ENCODE measurements around the gene URGCP. TPM values are rescaled to one million over a fixed set of nuclear protein-coding genes. Genes with fewer than 3 reads are reported as not detected.

URGCP gene
- total and polyA plus RNA-seq, 4 donors = 26.4 to 44.3 (median 35.1) TPM

DNA sequence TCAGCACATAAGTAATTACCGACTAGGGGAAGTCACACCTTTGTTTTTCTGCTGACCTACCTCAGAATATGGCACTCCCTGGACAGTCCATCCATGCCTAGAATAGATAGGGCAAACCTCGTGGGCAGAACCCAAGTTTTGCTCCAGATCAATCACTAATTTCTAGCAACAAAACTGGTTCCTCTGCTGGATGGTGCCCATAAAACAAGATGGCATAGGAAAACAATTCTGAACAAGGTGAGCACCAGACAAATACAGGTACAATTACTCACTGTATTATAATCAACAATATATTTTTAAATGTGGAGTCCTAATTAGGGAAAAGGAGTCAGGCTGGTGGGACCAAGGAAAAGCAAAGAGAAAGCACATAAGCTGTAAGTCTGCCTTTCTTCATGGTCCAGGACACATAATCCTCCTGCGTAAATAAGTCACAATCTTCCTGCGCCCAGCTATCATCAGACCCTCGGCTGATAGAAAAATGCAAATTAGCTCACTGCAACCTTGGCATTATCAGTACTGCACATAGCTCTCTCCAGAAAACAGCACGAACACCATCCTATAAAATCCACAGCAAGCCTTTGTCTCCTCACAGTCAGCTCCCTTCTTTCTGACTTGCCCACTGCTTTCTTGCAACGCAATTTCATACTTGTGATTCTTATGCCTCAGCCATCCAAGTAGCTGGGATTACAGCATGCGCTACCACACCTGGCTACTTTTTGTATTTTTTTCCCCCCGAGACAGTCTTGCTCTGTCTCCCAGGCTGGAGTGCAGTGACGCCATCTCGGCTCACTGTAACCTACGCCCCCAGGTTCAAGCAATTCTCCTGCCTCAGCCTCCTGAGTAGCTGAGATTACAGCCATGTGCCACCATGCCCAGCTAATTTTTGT lies 15.1 kb downstream of the URGCP start:
- no peaks in the 10 kb centered on the region for H3K27me3 ChIP-seq (ENCODE audit: control insufficient read depth, insufficient read depth, low read length)
- peak in 1 of 6 donors; percentile 61 for DNase-seq (ENCODE audit: low read depth in 4 of 6, low spot score in 6 of 6)
- peaks cover 4% of the 10 kb centered on the region for H3K4me1 ChIP-seq (ENCODE audit: control insufficient read depth, insufficient read depth, low read length)
- no peak overlapping the region for H3K27ac ChIP-seq (ENCODE audit: low read depth, low read length)
- no peaks in the 10 kb centered on the region for H3K9me3 ChIP-seq (ENCODE audit: control insufficient read depth, insufficient read depth, low read length)
- whole genome bisulfite sequencing (ENCODE audit: insufficient coverage) = 82% methylated on average over 11 of the region's 12 CpGs
- H3K4me3 ChIP-seq (ENCODE audit: low read depth, low read length) = no peak overlapping the region
- peaks cover 2% of the 10 kb centered on the region for H3K36me3 ChIP-seq (ENCODE audit: control insufficient read depth, insufficient read depth, low read length)

DNA sequence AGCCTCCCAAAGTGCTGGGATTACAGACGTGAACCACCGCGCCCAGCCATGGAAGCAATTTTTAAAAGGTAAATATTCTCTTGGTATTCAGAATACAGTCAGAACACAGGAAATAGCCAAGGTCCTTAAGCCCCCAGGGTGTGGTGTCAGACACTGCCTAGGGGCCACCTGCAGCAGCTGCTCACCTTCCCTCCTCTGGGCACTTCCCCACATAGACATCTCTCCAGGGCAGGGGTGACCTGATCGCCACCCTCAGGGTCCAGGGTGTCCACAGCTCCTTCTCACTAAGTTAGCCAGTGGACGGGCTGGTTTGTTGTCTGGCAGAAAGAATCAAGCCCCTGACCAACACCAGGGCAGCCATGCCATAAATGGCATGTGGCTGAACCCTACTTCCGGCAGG lies 15.9 kb downstream of the URGCP start:
- Histone ChIP-seq H3K9me3 (ENCODE audit: control insufficient read depth, insufficient read depth, low read length) (no peaks in the 10 kb centered on the region), H3K27ac (ENCODE audit: low read depth, low read length) (no peak overlapping the region), H3K36me3 (ENCODE audit: control insufficient read depth, insufficient read depth, low read length) (peaks cover 2% of the 10 kb centered on the region), H3K4me1 (ENCODE audit: control insufficient read depth, insufficient read depth, low read length) (peaks cover 4% of the 10 kb centered on the region), H3K4me3 (ENCODE audit: low read depth, low read length) (no peak overlapping the region), H3K27me3 (ENCODE audit: control insufficient read depth, insufficient read depth, low read length) (no peaks in the 10 kb centered on the region)
- DNase-seq (ENCODE audit: low read depth in 4 of 6, low spot score in 6 of 6) = no peak
- WGBS (ENCODE audit: insufficient coverage) = 95% methylated on average over 6 of the region's 6 CpGs

DNA sequence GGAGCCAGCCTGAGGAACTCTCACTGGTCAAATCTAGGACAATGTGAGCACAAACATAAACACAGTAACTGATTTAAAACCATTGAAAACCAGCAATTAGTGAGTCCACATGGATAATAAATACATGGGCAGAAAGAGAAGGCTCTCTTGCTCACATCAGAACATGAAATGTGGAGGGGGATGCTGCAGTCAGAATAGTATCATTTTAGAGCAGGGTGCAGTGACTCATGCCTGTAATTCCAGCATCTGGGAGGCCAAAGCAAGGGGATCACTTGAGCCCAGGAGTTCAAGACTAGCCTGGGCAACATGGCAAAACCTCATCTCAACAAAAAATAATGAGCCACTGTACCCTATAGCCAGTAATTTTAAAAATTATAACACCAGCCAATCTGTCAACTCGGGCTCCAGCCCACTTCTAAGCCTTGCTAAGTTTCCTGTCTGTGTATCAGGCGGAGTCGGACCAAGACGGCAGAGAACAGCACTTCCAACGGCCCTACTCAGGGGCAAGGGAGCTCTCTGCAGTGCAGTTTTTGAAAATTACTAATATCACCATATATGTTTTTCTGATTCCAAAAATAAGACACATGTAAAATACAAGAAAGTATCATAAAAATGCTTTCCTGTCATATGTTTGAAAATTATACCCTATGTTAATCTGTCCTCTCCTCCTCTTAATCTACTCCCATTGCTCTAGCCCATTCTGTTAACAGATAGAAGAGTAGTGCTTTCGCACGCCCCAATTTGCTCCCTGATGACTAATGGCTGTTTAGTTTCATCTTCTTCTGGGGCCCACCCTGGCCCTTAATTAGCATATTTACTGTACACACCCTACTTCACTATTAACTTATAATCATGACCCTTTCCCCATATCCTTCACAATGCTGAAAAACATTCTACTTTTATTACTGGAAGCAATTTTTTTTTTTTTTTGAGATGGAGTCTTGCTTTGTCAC lies 17.1 kb downstream of the URGCP start:
- WGBS (ENCODE audit: insufficient coverage) = 90% methylated on average over 2 of the region's 7 CpGs
- H3K27me3 ChIP-seq (ENCODE audit: control insufficient read depth, insufficient read depth, low read length) = no peaks in the 10 kb centered on the region
- H3K4me1 ChIP-seq (ENCODE audit: control insufficient read depth, insufficient read depth, low read length) = peaks cover 4% of the 10 kb centered on the region
- no peak overlapping the region for H3K4me3 ChIP-seq (ENCODE audit: low read depth, low read length)
- H3K36me3 ChIP-seq (ENCODE audit: control insufficient read depth, insufficient read depth, low read length) = peaks cover 7% of the 10 kb centered on the region
- H3K9me3 ChIP-seq (ENCODE audit: control insufficient read depth, insufficient read depth, low read length) = no peaks in the 10 kb centered on the region
- DNase-seq (ENCODE audit: low read depth in 4 of 6, low spot score in 6 of 6) = no peak
- no peak overlapping the region for H3K27ac ChIP-seq (ENCODE audit: low read depth, low read length)

DNA sequence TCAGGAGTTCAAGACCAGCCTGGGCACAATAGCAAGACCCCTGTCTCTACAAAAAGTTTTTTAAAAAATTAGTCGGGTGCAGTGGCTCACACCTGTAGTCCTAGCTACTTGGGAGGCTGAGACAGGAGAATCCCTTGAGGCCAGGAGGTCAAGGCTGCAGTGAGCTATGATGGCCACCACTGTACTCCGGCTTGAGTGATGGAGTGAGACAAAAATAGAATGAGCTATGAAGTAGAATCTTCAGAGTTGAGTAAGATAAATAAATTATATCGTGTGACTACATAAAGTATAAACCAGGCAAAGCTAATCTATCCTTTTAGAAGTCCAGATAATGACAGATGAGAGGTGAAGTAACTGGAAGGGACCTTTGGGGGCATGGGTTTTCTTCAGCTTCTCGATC lies 21.8 kb downstream of the URGCP start:
- WGBS (ENCODE audit: insufficient coverage) = 100% methylated on average over 1 of the region's 4 CpGs
- H3K4me3 ChIP-seq (ENCODE audit: low read depth, low read length) = no peak overlapping the region

DNA sequence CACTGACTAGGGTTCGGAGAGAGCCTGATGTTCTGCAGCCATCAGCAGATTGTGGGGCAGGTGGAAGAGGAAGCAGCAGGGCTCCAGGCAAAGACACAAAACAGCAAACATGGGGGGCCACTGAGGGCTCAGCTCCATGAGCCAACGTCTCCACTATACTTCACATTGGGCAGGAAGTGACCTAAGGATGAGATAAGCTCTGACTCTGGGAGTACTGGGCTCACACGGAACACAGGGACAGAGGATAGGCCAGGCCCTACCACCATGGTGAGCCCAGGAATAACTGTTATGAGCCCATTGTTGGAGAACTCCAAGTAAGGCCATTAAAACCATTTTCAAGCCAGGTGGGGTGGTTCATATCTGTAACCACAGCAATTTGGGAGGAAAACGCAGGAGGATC lies 22.2 kb downstream of the URGCP start:
- H3K9me3 ChIP-seq (ENCODE audit: control insufficient read depth, insufficient read depth, low read length) = no peaks in the 10 kb centered on the region
- H3K27me3 ChIP-seq (ENCODE audit: control insufficient read depth, insufficient read depth, low read length) = no peaks in the 10 kb centered on the region
- no peak for DNase-seq (ENCODE audit: low read depth in 4 of 6, low spot score in 6 of 6)
- H3K4me3 ChIP-seq (ENCODE audit: low read depth, low read length) = no peak overlapping the region
- no peaks in the 10 kb centered on the region for H3K4me1 ChIP-seq (ENCODE audit: control insufficient read depth, insufficient read depth, low read length)
- 100% methylated on average over 4 of the region's 4 CpGs for WGBS (ENCODE audit: insufficient coverage)
- H3K36me3 ChIP-seq (ENCODE audit: control insufficient read depth, insufficient read depth, low read length) = peaks cover 35% of the 10 kb centered on the region
- no peak overlapping the region for H3K27ac ChIP-seq (ENCODE audit: low read depth, low read length)

More for the DNA sequence above, 21.8 kb downstream of the URGCP start:
- no peaks in the 10 kb centered on the region for H3K9me3 ChIP-seq (ENCODE audit: control insufficient read depth, insufficient read depth, low read length)
- no peaks in the 10 kb centered on the region for H3K27me3 ChIP-seq (ENCODE audit: control insufficient read depth, insufficient read depth, low read length)
- H3K4me1 ChIP-seq (ENCODE audit: control insufficient read depth, insufficient read depth, low read length) = no peaks in the 10 kb centered on the region
- H3K36me3 ChIP-seq (ENCODE audit: control insufficient read depth, insufficient read depth, low read length) = peaks cover 33% of the 10 kb centered on the region
- no peak for DNase-seq (ENCODE audit: low read depth in 4 of 6, low spot score in 6 of 6)
- H3K27ac ChIP-seq (ENCODE audit: low read depth, low read length) = no peak overlapping the region

DNA sequence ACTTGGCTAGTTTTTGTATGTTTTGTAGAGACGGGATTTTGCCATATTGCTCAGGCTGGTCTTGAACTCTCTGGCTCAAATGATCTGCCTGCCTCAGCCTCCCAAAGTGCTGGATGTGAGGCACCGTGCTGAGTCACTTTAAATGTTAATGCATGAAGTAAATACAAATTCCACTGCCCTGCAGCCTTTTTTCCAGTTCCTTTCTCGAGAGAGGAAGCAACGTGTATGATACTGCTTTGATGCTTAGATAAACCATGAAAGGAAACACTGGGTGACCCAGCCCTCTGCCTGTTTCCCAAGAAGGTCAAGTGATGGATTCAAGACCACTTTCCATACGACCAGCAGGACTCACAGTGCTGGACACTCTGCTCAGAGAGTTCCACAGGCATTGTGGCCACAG lies 25.8 kb downstream of the URGCP start:
- Histone ChIP-seq H3K9me3 (ENCODE audit: control insufficient read depth, insufficient read depth, low read length) (no peaks in the 10 kb centered on the region), H3K36me3 (ENCODE audit: control insufficient read depth, insufficient read depth, low read length) (peaks cover 68% of the 10 kb centered on the region), H3K4me3 (ENCODE audit: low read depth, low read length) (no peak overlapping the region), H3K27me3 (ENCODE audit: control insufficient read depth, insufficient read depth, low read length) (no peaks in the 10 kb centered on the region), H3K27ac (ENCODE audit: low read depth, low read length) (no peak overlapping the region), H3K4me1 (ENCODE audit: control insufficient read depth, insufficient read depth, low read length) (no peaks in the 10 kb centered on the region)
- WGBS (ENCODE audit: insufficient coverage) = 88% methylated on average over 3 of the region's 5 CpGs
- DNase-seq (ENCODE audit: low read depth in 4 of 6, low spot score in 6 of 6) = no peak

DNA sequence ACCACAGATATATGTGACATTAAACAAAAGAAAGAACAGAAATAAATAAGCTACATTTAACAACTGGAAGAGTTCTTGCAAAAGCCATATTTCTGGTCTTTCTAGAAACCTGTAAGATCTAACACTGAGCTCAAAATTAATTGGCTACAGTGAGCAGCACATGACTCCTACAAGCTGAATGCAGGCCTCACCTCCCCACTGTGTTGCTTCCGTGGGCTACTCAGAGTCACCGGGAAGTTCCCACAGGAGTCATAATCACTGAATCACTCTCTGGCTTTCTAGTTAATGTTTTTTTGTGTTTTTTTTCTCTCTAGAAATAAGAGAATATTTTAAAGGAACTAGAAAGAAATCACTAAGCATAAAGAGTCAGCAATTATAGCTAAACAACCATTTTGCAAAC lies 26.9 kb downstream of the URGCP start:
- Histone ChIP-seq H3K4me3 (ENCODE audit: low read depth, low read length) (no peak overlapping the region), H3K27ac (ENCODE audit: low read depth, low read length) (no peak overlapping the region), H3K36me3 (ENCODE audit: control insufficient read depth, insufficient read depth, low read length) (peaks cover 77% of the 10 kb centered on the region), H3K9me3 (ENCODE audit: control insufficient read depth, insufficient read depth, low read length) (no peaks in the 10 kb centered on the region), H3K4me1 (ENCODE audit: control insufficient read depth, insufficient read depth, low read length) (no peaks in the 10 kb centered on the region), H3K27me3 (ENCODE audit: control insufficient read depth, insufficient read depth, low read length) (no peaks in the 10 kb centered on the region)
- no peak for DNase-seq (ENCODE audit: low read depth in 4 of 6, low spot score in 6 of 6)
- no CpG with 5 or more reads among the region's 2 CpGs for WGBS (ENCODE audit: insufficient coverage)

DNA sequence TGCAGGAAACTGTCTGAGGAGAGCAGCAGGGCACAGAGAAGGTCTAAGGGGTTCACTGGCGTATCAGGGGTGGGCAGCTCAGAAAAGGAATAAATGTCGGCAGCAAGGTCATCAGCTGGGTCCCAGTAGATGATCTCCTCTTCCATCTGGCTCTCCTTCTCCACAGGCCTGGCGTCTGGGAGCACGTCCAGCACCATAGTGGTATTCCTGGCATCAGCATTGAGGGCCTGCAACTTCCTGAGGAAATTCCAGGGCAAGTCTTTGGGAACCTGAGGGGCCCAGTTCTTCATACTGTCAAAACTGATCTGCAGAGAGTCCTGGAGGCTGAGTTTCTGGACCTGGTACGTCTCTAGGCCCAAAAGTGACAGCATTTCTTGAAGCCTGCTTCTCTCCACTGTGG lies 27.5 kb downstream of the URGCP start:
- H3K9me3 ChIP-seq (ENCODE audit: control insufficient read depth, insufficient read depth, low read length) = no peaks in the 10 kb centered on the region
- 88% methylated on average over 5 of the region's 5 CpGs for WGBS (ENCODE audit: insufficient coverage)
- no peak overlapping the region for H3K27ac ChIP-seq (ENCODE audit: low read depth, low read length)
- DNase-seq (ENCODE audit: low read depth in 4 of 6, low spot score in 6 of 6) = no peak
- no peaks in the 10 kb centered on the region for H3K27me3 ChIP-seq (ENCODE audit: control insufficient read depth, insufficient read depth, low read length)
- peaks cover 76% of the 10 kb centered on the region for H3K36me3 ChIP-seq (ENCODE audit: control insufficient read depth, insufficient read depth, low read length)
- no peaks in the 10 kb centered on the region for H3K4me1 ChIP-seq (ENCODE audit: control insufficient read depth, insufficient read depth, low read length)
- no peak overlapping the region for H3K4me3 ChIP-seq (ENCODE audit: low read depth, low read length)

DNA sequence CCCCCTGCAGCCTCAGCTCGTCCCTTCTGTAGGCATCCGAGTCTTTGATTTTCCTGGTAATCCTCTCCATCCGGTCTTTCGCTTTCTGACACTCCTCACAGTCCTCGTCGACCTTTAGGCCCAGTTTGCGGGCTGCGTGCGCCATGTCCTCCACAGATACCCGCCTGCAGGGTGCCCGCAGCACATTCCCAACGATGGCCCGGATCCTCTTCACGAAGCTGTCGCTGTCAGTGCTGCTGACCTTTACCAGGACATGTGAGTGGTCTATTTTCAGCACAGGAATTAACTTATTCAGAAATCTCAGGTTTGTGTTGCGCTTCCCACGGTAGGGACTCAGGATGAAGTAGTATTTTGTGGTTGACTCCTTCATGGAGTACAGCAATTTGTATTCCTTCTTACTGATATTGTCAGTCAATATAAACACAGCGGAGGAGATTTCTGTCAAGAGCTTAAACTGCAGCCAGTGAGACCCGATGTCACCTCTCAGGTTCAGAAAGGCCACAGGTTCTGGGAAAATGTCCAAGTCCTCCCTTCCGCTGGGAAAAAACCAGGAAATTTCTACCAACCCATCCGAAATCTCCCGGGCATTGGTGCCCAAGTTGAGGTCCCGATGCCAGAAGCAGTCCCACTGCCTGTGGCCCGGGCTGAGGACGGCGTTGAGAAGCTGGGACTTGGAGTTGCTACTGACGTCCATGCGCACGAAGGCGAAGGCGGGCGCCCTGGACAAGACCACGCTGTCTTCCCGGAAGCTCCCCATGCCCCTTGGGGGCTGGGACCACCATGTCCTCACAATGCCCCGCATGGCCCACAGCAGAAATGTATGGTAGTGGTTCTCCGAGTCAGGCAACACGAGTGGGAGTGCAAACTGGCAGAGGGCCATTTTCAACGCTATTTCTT lies 28.2 kb downstream of the URGCP start:
- no peak for DNase-seq (ENCODE audit: low read depth in 4 of 6, low spot score in 6 of 6)
- WGBS (ENCODE audit: insufficient coverage) = 96% methylated on average over 38 of the region's 38 CpGs
- H3K4me1 ChIP-seq (ENCODE audit: control insufficient read depth, insufficient read depth, low read length) = no peaks in the 10 kb centered on the region
- no peak overlapping the region for H3K4me3 ChIP-seq (ENCODE audit: low read depth, low read length)
- H3K36me3 ChIP-seq (ENCODE audit: control insufficient read depth, insufficient read depth, low read length) = peaks cover 76% of the 10 kb centered on the region
- H3K27me3 ChIP-seq (ENCODE audit: control insufficient read depth, insufficient read depth, low read length) = no peaks in the 10 kb centered on the region
- no peak overlapping the region for H3K27ac ChIP-seq (ENCODE audit: low read depth, low read length)
- no peaks in the 10 kb centered on the region for H3K9me3 ChIP-seq (ENCODE audit: control insufficient read depth, insufficient read depth, low read length)

Measured in spinal cord (tissue), 10 donors.